Measurements from ENCODE around the gene PLIN5. TPM values are rescaled to one million over a fixed set of nuclear protein-coding genes. Genes with fewer than 3 reads are reported as not detected.

Gene PLIN5
- total RNA-seq, 1 donor from 2014 or later, result 4.3 TPM

DNA sequence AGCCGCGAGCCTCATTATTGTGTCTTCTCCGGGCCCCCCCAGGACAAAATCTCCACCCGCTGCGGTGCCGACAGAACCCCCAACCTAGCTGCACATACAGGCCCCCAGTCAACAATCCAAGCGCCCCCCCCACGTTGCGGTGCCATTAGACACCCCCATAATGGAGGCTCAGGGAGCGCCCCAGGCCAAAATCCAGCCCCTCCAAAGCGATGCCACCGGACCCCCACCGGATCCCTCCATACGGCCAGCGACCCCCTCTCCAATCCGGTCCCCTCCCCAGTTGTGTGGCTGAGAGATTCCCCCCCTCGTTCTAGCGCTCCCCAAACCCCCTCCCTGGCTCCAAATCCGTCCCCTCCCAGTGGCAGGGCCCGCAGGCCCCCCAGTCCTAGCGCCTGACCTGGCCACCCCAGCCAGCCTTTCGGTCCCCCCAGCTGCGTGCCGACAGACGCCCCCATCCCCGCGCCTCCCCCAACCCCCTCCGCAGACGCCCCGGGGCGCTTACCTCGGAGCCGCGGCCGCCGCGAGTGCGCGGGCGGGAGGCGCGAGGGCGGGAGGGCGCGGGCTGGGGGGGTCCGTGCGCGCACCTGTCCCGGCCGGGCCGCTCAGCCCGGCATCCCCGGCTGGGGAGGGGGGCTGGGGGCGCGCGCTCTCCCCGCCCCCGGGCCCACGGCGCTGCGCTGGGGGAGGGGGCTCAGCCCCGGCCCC lies 46.1 kb upstream of the PLIN5 start:
- DNase-seq (ENCODE audit: extremely low spot score, unreplicated experiment), result no peak
- H3K9me3 Mint-ChIP-seq, result no peaks in the 10 kb centered on the region
- H3K36me3 Mint-ChIP-seq, result no peaks in the 10 kb centered on the region
- peaks cover 50% of the 10 kb centered on the region for H3K27me3 Mint-ChIP-seq
- H3K4me3 Mint-ChIP-seq, result peak overlapping the region; percentile 73
- H3K4me1 Mint-ChIP-seq (ENCODE audit: unreplicated experiment), result peaks cover 22% of the 10 kb centered on the region
- no peak overlapping the region for H3K27ac Mint-ChIP-seq
- TF ChIP-seq, protein P1, sequence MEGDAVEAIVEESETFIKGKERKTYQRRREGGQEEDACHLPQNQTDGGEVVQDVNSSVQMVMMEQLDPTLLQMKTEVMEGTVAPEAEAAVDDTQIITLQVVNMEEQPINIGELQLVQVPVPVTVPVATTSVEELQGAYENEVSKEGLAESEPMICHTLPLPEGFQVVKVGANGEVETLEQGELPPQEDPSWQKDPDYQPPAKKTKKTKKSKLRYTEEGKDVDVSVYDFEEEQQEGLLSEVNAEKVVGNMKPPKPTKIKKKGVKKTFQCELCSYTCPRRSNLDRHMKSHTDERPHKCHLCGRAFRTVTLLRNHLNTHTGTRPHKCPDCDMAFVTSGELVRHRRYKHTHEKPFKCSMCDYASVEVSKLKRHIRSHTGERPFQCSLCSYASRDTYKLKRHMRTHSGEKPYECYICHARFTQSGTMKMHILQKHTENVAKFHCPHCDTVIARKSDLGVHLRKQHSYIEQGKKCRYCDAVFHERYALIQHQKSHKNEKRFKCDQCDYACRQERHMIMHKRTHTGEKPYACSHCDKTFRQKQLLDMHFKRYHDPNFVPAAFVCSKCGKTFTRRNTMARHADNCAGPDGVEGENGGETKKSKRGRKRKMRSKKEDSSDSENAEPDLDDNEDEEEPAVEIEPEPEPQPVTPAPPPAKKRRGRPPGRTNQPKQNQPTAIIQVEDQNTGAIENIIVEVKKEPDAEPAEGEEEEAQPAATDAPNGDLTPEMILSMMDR (conservative IDR thresholded peaks at IDR 0.05), result no peak

DNA sequence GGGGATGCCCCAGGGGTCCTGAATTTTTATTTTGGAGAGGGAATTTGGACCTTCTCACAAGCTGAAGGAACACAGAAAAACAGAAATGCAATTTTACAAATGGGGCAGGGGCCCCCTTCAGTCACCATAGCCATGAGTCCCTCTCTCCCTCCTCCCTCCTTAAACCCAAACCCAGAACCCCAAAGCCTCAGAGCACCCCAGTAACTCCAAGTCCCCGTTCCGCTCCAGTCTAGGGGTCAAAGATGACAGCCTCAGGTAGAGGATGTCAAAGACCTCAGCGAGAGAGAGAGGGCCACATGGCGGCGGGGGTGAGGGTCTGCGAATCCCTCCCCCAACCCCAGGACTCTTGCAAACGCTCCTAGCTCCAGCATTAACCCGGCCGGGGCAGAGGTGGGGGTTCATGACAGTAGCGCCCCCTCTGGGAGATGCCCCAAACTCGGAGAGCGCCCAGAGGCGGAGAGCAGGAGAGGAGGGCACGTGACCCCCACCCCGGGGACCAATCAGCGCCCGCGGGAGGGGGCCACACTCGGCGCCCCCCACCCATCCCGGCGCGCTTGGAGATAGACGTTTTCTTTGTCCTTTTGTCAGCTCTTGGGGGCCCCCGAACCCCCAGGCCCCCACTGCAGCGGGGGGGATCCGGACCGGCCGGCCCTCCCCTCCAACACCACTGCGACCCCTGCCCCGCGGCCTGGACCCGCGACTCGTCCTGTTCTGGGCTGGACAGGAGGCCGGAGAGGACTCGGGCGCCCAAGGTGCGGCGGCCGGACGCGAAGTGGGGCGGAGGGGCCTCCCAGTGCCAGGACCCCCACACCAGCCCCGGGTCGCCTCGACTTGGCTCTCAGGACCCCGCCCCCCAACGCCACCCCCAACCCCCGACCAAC lies 45.2 kb upstream of the PLIN5 start:
- Mint-ChIP-seq H3K9me3 (no peaks in the 10 kb centered on the region), H3K27ac (no peak overlapping the region), H3K36me3 (no peaks in the 10 kb centered on the region), H3K4me3 (peak overlapping the region; percentile 74), H3K27me3 (peaks cover 47% of the 10 kb centered on the region), H3K4me1 (ENCODE audit: unreplicated experiment) (peaks cover 29% of the 10 kb centered on the region)
- DNase-seq (ENCODE audit: extremely low spot score, unreplicated experiment), result no peak
- TF ChIP-seq, protein P1 (conservative IDR thresholded peaks at IDR 0.05), result peak; percentile 15

DNA sequence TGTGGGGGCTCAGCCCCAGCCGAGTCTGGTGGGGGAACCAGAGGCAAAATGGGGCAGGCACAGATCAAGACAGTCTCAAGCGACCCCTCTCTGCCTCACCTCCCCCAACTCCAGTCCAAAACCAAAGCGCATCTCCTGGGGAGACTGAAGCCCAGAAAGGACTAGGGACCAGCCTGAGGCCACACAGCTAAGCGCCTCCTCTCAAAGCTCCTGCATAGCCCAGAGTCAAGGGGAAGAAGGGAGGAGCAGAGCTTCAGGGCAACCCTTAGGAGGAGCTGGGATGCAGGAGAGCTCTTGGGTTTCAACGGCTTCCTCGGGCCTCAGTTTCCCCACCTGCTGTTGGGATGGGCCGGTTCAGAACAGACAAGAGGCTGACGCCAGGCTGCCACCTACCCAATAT lies 44.4 kb upstream of the PLIN5 start:
- Mint-ChIP-seq H3K36me3 (no peaks in the 10 kb centered on the region), H3K27ac (no peak overlapping the region), H3K4me1 (ENCODE audit: unreplicated experiment) (peaks cover 31% of the 10 kb centered on the region), H3K9me3 (no peaks in the 10 kb centered on the region), H3K4me3 (peak overlapping the region; percentile 49), H3K27me3 (peaks cover 43% of the 10 kb centered on the region)
- no peak for DNase-seq (ENCODE audit: extremely low spot score, unreplicated experiment)
- TF ChIP-seq, protein P1 (conservative IDR thresholded peaks at IDR 0.05), result no peak

DNA sequence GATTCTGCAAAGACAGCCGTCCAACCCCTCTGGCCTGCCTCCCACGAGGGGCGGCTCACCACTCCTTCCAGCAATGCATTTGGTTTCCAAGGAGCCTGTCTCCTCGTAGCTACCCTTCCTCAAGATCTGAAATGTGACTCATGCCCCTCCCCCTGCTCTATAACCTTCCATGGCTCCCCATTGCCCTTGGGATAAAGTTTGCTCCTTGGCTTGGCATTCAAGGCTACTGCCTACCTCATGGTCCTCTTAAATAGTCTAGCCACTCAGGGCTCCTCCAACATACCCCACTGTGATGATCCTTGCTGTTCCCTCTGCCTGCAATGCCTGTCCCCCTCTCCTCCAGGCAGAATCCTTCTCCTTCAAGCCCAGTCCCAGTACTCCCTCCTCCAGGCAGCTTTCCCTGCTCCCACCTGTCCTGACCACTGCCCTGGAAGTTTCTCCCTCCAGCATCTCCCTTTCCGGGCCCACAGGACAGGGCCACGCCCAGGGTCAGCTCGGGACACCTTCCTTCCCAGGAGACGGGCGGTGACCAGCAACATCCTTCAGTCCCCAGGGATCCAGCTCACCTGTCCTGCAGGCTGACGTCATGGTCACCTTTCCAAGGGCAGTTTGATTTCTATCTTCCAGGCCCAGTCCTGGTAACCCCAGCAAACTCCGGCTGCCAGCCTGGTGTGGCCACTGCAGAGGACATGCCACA lies 43.7 kb upstream of the PLIN5 start:
- TF ChIP-seq, protein P1 (conservative IDR thresholded peaks at IDR 0.05), result no peak
- DNase-seq (ENCODE audit: extremely low spot score, unreplicated experiment), result no peak
- no peak overlapping the region for H3K27ac Mint-ChIP-seq
- H3K4me1 Mint-ChIP-seq (ENCODE audit: unreplicated experiment), result peaks cover 31% of the 10 kb centered on the region
- H3K36me3 Mint-ChIP-seq, result no peaks in the 10 kb centered on the region
- H3K9me3 Mint-ChIP-seq, result no peaks in the 10 kb centered on the region
- peaks cover 43% of the 10 kb centered on the region for H3K27me3 Mint-ChIP-seq
- peak overlapping the region; percentile 13 for H3K4me3 Mint-ChIP-seq

DNA sequence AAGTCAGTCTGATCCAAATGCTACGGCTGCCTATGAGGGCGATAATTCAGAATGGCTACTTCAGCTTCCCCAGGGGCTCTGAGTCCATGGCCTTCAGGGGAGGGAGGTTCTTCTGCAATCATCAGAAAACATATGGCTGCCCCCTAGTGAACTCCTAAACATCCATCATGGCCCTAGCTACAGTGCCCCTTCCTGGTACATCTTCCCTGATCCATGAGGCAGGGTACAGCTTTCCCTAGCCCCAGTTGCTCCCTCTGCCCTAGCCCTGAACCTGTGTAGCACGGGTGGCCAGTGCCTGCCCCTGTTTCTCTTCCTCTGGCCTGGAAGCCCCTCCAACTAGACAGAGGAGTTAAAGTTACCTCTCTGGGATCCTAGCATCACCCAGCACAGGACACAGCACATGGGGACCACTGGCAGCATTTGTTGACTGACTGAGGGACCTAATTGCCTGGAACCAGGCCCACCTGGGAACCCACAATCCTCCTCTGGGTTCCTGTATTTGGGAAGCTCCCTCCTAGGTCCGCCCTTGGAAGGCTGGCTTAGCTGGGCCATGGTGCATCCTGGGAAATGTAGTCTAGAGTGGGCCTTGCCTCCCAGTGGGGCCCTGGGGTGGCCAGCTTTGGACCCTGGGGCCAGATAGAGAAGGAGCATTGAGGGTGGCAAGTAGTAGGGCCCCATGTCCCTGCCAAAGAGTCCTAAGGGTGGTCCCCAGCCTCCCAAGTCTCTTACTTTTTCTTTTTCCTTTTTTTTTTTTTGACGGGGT lies 42.2 kb upstream of the PLIN5 start:
- Mint-ChIP-seq H3K27ac (peak overlapping the region; percentile 46), H3K9me3 (no peaks in the 10 kb centered on the region), H3K36me3 (no peaks in the 10 kb centered on the region), H3K27me3 (peaks cover 33% of the 10 kb centered on the region), H3K4me3 (no peak overlapping the region), H3K4me1 (ENCODE audit: unreplicated experiment) (peaks cover 27% of the 10 kb centered on the region)
- TF ChIP-seq, protein P1 (conservative IDR thresholded peaks at IDR 0.05), result no peak
- DNase-seq (ENCODE audit: extremely low spot score, unreplicated experiment), result no peak

Data from type B pancreatic cell (in vitro differentiated cells).